H1 (cell line): ENCODE measurements around the gene ASTN2. TPM values are rescaled to one million over a fixed set of nuclear protein-coding genes. Genes with fewer than 3 reads are reported as not detected.

ENCODE experiments used
- BRCA1 ChIP-seq: IDR thresholded peaks from 2 replicates; pipeline ENCODE4 v1.6.1; 2012; ENCODE audit warnings: low read depth, low read length, improper control_type of control experiment
- FOSL1 ChIP-seq: IDR thresholded peaks from 2 replicates; pipeline ENCODE4 v1.6.1; 2011; ENCODE audit warnings: mild to moderate bottlenecking, low read depth, low read length, moderate library complexity; ENCODE audit not compliant: insufficient read depth
- HDAC6 ChIP-seq: IDR thresholded peaks from one replicate; pipeline ENCODE4 v1.7.1; 2012; ENCODE audit warnings: low read depth, mild to moderate bottlenecking, inconsistent platforms, low read length, moderate library complexity
- KDM1A ChIP-seq: fragments of 200-600, 300-600 bp; sonication (generic); IDR thresholded peaks from 2 replicates; pipeline ENCODE4 v1.7.1; 2016; ENCODE audit warnings: mild to moderate bottlenecking, low read length, borderline replicate concordance
- KDM5A ChIP-seq: fragments of 200-600 bp; IDR thresholded peaks from 2 replicates; pipeline ENCODE4 v1.7.1; 2012; ENCODE audit warnings: mild to moderate bottlenecking, low read length, inconsistent platforms, mixed read lengths
- NANOG ChIP-seq: IDR thresholded peaks from 2 replicates; pipeline ENCODE4 v1.6.1; 2011; ENCODE audit warnings: low read length, low read depth, mild to moderate bottlenecking, inconsistent platforms; ENCODE audit not compliant: insufficient read depth, poor library complexity, severe bottlenecking
- TAF1 ChIP-seq: IDR thresholded peaks from 2 replicates; pipeline ENCODE4 v1.6.1; 2011; ENCODE audit warnings: mild to moderate bottlenecking, low read depth, low read length
- TAF7 ChIP-seq: optimal IDR thresholded peaks from 2 replicates; pipeline ENCODE3; 2011; ENCODE audit warnings: low read depth, mild to moderate bottlenecking, inconsistent platforms, low read length, moderate library complexity, borderline replicate concordance
- TCF12 ChIP-seq: IDR thresholded peaks from 2 replicates; pipeline ENCODE4 v1.6.1; 2011; ENCODE audit warnings: low read depth, mild to moderate bottlenecking, low read length
- ZNF274 ChIP-seq: IDR thresholded peaks from 2 replicates; pipeline ENCODE4 v1.7.0; 2012; ENCODE audit warnings: low read length, borderline replicate concordance; ENCODE audit errors: extremely low read depth
- polyA plus RNA-seq, 7 experiments: library from polyadenylated mRNA; depleted of rRNA in 3 of 7; stranded (reverse) in 5 of 7; unstranded in 2 of 7; fragments of >200 nt in 5 of 7; fragments of 200-250 nt in 2 of 7; gene quantifications; 1 replicate in 5 of 7; 2 replicates in 1 of 7; 4 replicates in 1 of 7; pipeline versions ENCODE4 v1.2.1 to v1.2.3, GENCODE V29; 2011 to 2013; ENCODE audit warnings: missing spikeins in 2 of 7, mixed read lengths in 2 of 7
- total RNA-seq: library from RNA; stranded (reverse); fragmentation: NEBNext Ultra II Directional; extraction: Animal tissue kit (Norgen Biotek cat#: 25700); gene quantifications from 2 replicates; pipeline ENCODE4 v1.2.1, GENCODE V29; 2021

Gene ASTN2
- total and polyA plus RNA-seq, 2 of the 8 experiments (the other 6 are each of a cell fraction or from before 2014, with no cell fraction given) = 8.2 to 13.7 TPM

GRCh38 chr9:117017414-117017985, 397.4 kb downstream of the ASTN2 start (continued):
- TF ChIP-seq KDM5A (no peak), BRCA1 (no peak), HDAC6 (no peak), TAF1 (no peak), TAF7 (no peak), TCF12 (no peak), FOSL1 (no peak), NANOG (no peak), ZNF274 (no peak), KDM1A (no peak)
